HEK293T (cell line): ENCODE data around the gene PRMT3.

Experiments
- CTCF ChIA-PET: fragments of 350-600 bp; formaldehyde crosslinking; extraction: SDS; loops from one replicate; lab custom pipeline; 2021; ENCODE audit warnings: antibody characterized with exemption, inconsistent platforms; lab: Yijun Ruan, JAX
- POLR2A ChIA-PET: fragments of 350-600 bp; formaldehyde crosslinking; extraction: SDS; loops from one replicate; lab custom pipeline; 2020; ENCODE audit warnings: antibody characterized with exemption, inconsistent platforms; lab: Yijun Ruan, JAX
- DNase-seq: peaks from one replicate; pipeline ENCODE4 v3.0.0; 2012; ENCODE audit warnings: mixed read lengths; ENCODE audit errors: extremely low spot score
- ARNT ChIP-seq: fragments of 450-650 bp; IDR thresholded peaks from 2 replicates; pipeline ENCODE4 v1.6.1; 2017; ENCODE audit warnings: mild to moderate bottlenecking
- BHLHE40 ChIP-seq: fragments of 450-650 bp; IDR thresholded peaks from 2 replicates; pipeline ENCODE4 v1.6.1; 2016; ENCODE audit warnings: mild to moderate bottlenecking, moderate library complexity, borderline replicate concordance
- CTBP1 ChIP-seq: fragments of 450-650 bp; IDR thresholded peaks from 2 replicates; pipeline ENCODE4 v1.6.1; 2016; ENCODE audit warnings: borderline replicate concordance
- ELF4 ChIP-seq: fragments of 450-650 bp; IDR thresholded peaks from 2 replicates; pipeline ENCODE4 v1.6.1; 2017; ENCODE audit warnings: antibody characterized with exemption
- FOXA1 ChIP-seq: fragments of 450-650 bp; IDR thresholded peaks from 2 replicates; pipeline ENCODE4 v1.6.1; 2016; ENCODE audit warnings: mild to moderate bottlenecking
- FOXK2 ChIP-seq: fragments of 450-650 bp; IDR thresholded peaks from 2 replicates; pipeline ENCODE4 v1.6.1; 2016; ENCODE audit warnings: mild to moderate bottlenecking
- FOXM1 ChIP-seq: fragments of 450-650 bp; IDR thresholded peaks from 2 replicates; pipeline ENCODE4 v1.6.1; 2017; ENCODE audit warnings: mild to moderate bottlenecking, borderline replicate concordance
- HDGF ChIP-seq: fragments of 450-650 bp; IDR thresholded peaks from 2 replicates; pipeline ENCODE4 v1.6.1; 2017; ENCODE audit warnings: antibody characterized with exemption, borderline replicate concordance
- L3MBTL2 ChIP-seq: fragments of 450-650 bp; conservative IDR thresholded peaks from 2 replicates; pipeline ENCODE4 v1.6.1; 2016; ENCODE audit warnings: mild to moderate bottlenecking
- LEF1 ChIP-seq: fragments of 450-650 bp; IDR thresholded peaks from 2 replicates; pipeline ENCODE4 v1.6.1; 2017; ENCODE audit warnings: mild to moderate bottlenecking, borderline replicate concordance
- NFRKB ChIP-seq: fragments of 450-650 bp; IDR thresholded peaks from 2 replicates; pipeline ENCODE4 v1.6.1; 2016; ENCODE audit warnings: mild to moderate bottlenecking, moderate library complexity
- SP1 ChIP-seq: fragments of 450-650 bp; IDR thresholded peaks from 2 replicates; pipeline ENCODE4 v1.6.1; 2017
- SUZ12 ChIP-seq: fragments of 450-650 bp; IDR thresholded peaks from 2 replicates; pipeline ENCODE4 v1.6.1; 2016; ENCODE audit warnings: mild to moderate bottlenecking
- TARDBP ChIP-seq: fragments of 450-650 bp; IDR thresholded peaks from 2 replicates; pipeline ENCODE4 v1.6.1; 2016
- ZNF384 ChIP-seq: fragments of 450-650 bp; IDR thresholded peaks from 2 replicates; pipeline ENCODE4 v1.6.1; 2016
- TF ChIP-seq, protein P1 (sequence below): fragments of 450-650 bp; IDR thresholded peaks from 2 replicates; pipeline ENCODE4 v1.6.1; 2016

Gene PRMT3

DNA sequence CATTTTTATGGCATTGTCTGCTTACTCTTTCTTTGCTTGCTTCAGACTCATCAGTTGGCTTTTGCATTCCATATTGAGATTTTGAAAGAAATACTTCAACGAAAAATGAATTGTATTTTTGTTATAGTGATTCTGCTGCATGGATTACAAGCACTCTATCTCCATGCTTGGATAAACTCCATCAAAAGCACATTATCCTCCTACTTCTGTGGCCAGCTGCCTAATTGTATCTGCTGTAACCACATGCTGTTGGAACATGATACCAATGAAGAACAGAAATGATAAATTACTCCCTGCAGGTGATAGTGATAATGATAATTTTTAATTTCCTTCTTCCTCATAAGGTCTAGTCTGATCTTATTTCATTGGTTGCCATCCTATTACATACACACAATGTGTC lies 100.8 kb downstream of the PRMT3 start:
- ChIA-PET POLR2A (no interaction called here), CTCF (no interaction called here)
- no peak for DNase-seq

DNA sequence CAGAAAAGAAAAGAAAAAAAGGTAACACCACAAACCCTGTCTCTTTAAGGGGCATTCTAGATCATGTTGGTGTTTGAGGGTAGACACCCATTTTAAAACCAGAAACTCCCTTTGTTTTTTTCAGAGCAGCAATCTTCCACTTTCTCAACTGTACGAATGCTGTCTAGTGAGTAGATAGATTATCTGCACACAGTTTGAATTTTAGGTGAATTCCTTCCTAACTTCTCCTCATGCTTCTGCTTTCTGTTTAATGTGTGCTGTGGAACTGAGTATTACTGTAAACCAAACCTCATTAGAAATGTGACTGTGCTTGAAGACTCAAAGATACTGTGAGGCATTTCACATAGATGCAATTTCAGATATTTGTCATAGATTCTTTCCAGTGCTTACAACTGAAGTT lies 102.4 kb downstream of the PRMT3 start:
- CTCF ChIA-PET, result no interaction called here
- POLR2A ChIA-PET, result no interaction called here
- TF ChIP-seq SP1, result no peak
- no peak for TF ChIP-seq CTBP1
- no peak for TF ChIP-seq FOXA1
- no peak for TF ChIP-seq BHLHE40
- TF ChIP-seq NFRKB, result no peak
- TF ChIP-seq ARNT, result no peak
- TF ChIP-seq ELF4, result no peak
- TF ChIP-seq FOXK2, result no peak
- TF ChIP-seq SUZ12, result no peak
- no peak for TF ChIP-seq ZNF384
- no peak for TF ChIP-seq LEF1
- no peak for TF ChIP-seq HDGF
- no peak for TF ChIP-seq L3MBTL2
- no peak for TF ChIP-seq FOXM1
- no peak for DNase-seq

More for the DNA sequence above, 100.8 kb downstream of the PRMT3 start:
- TF ChIP-seq HDGF, result no peak
- TF ChIP-seq ZNF384, result no peak
- TF ChIP-seq ELF4, result no peak
- TF ChIP-seq FOXM1, result no peak
- no peak for TF ChIP-seq BHLHE40
- no peak for TF ChIP-seq ARNT
- TF ChIP-seq CTBP1, result no peak
- TF ChIP-seq, protein P1, sequence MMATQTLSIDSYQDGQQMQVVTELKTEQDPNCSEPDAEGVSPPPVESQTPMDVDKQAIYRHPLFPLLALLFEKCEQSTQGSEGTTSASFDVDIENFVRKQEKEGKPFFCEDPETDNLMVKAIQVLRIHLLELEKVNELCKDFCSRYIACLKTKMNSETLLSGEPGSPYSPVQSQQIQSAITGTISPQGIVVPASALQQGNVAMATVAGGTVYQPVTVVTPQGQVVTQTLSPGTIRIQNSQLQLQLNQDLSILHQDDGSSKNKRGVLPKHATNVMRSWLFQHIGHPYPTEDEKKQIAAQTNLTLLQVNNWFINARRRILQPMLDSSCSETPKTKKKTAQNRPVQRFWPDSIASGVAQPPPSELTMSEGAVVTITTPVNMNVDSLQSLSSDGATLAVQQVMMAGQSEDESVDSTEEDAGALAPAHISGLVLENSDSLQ, result no peak
- no peak for TF ChIP-seq L3MBTL2
- TF ChIP-seq FOXA1, result no peak
- TF ChIP-seq FOXK2, result no peak
- TF ChIP-seq SP1, result no peak
- no peak for TF ChIP-seq NFRKB
- no peak for TF ChIP-seq TARDBP
- no peak for TF ChIP-seq LEF1

DNA sequence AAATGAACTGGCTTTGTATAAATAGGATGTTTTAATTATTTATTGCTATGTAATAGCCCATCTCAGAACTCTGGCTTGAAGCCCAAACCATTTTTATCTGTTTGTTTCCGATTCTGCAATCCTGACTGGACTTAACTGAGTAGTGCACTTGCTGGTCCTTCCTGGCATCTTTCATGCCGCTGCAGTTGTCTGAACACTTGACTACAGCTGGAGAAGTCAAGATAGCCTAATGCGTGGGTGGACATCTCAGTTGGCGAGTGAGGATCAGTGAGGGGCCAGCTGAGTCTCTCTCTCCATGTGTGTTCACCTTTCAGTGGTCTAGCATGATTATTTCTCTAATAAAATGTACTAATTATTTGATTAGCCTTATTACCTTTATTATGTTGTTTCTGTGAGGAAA lies 105.8 kb downstream of the PRMT3 start:
- CTCF ChIA-PET, result no interaction called here
- POLR2A ChIA-PET, result no interaction called here
- TF ChIP-seq SP1 (no peak), L3MBTL2 (no peak), ARNT (no peak), ELF4 (no peak), HDGF (no peak), BHLHE40 (no peak), TARDBP (no peak), FOXA1 (no peak), SUZ12 (no peak), LEF1 (no peak), CTBP1 (no peak), FOXM1 (no peak), NFRKB (no peak), ZNF384 (no peak), FOXK2 (no peak)
- TF ChIP-seq, protein P1, result no peak
- no peak for DNase-seq

DNA sequence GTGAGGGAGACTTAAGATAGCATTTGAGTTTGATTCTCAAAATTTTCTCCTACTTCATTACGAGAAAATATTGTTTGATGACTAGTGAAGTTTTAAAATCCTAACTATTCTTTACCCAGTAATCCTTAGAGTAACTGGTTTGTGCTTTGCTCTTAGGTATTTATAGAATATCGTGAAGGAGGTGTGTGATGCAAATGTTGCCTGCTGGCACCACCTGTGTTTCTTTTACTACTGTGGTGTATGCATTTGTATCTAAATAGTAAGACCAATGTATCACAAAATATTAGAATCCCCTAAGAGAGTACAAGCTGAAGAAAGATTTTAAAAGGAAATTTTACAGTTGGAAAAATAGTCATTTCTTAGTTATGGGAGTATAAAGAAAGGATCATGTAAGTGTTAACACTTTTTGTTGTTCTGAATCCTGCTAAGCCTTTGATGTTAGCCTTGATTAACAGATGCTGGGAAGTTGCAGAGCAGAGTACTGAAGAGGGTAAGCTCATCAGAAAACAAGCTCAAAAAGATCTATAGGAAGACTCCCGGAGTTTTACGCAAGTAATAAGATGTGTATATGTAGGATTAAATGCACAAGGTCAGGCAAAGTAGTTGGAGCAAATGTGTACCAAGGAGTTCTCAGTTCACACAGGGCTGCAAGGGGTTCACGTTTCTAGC lies 109.7 kb downstream of the PRMT3 start:
- DNase-seq, result no peak
- ChIA-PET CTCF (no interaction called here), POLR2A (no interaction called here)
- TF ChIP-seq TARDBP (no peak), LEF1 (no peak), BHLHE40 (no peak), HDGF (no peak), SP1 (no peak), FOXM1 (no peak), FOXK2 (no peak), L3MBTL2 (no peak), CTBP1 (no peak)
- TF ChIP-seq, protein P1, result no peak

DNA sequence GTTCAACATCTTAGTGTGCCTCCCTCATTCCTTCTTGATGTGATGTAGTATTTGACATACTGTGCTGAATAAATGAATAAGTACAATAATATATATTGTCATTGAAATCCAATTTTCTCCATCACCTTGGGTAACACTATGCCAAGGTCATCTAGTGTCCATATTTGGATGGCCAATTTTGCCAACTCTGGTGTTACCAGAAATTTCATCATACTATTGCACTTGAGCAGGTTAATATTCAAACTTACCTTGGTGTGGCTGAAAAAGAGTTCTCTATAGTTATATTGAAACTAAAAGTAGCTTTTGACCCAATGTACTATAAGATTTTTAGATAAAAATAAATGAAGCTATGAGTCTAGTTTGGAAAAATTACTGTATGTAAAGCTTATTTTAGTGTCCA lies 113.7 kb downstream of the PRMT3 start:
- TF ChIP-seq, protein P1, result no peak
- TF ChIP-seq ELF4 (no peak), BHLHE40 (no peak), FOXM1 (no peak), NFRKB (no peak), ZNF384 (no peak), SP1 (no peak), HDGF (no peak), LEF1 (no peak), CTBP1 (no peak), SUZ12 (no peak), L3MBTL2 (no peak), FOXA1 (no peak), FOXK2 (no peak), ARNT (no peak)
- POLR2A ChIA-PET, result no interaction called here
- no peak for DNase-seq
- CTCF ChIA-PET, result no interaction called here

DNA sequence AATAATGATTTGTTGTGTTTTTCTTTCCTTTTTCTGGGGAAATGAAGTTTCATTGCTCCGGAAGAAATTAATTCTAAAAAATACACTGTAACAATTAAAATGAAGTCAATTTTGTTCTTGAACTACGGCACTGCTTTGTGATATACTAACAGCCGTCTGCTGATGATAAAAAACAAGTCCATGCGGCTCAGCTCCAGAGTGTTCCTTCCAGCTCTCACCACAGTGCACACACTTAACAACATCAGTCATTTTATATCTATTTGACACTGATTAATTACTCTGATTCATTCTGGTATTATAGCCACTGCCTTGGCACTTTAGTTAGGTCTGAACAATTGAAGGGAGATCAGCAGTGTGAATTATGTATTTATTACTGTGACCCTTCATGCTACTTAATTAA lies 114.5 kb downstream of the PRMT3 start:
- POLR2A ChIA-PET, result no interaction called here
- DNase-seq, result no peak
- TF ChIP-seq ELF4 (no peak), SP1 (no peak), SUZ12 (no peak), BHLHE40 (no peak), ARNT (no peak), ZNF384 (no peak), TARDBP (no peak), FOXM1 (no peak), FOXA1 (no peak), L3MBTL2 (no peak), FOXK2 (no peak), CTBP1 (no peak), NFRKB (no peak), HDGF (no peak), LEF1 (no peak)
- TF ChIP-seq, protein P1, result no peak
- CTCF ChIA-PET, result no interaction called here
